ENCODE data around the gene IL17C. TPM values are rescaled to one million over a fixed set of nuclear protein-coding genes. Genes with fewer than 3 reads are reported as not detected.

IL17C gene
- total and polyA plus RNA-seq, 2 of the 8 experiments (the other 6 are each of a cell fraction or from before 2014, with no cell fraction given), result 1.1 to 1.9 TPM

GRCh38 chr16:88616736-88617135 lies 21.6 kb upstream of the IL17C start:
- Histone ChIP-seq H3K4me2 (ENCODE audit: insufficient read depth in 1 of 2, low read depth in 2 of 2, low read length in 2 of 2) (no peak overlapping the region), H4K91ac (replicated peaks; ENCODE audit: insufficient read length, low read length) (no peak overlapping the region), H2BK12ac (ENCODE audit: low read depth, low read length) (no peak overlapping the region), H2AK5ac (ENCODE audit: low read depth, low read length) (no peak overlapping the region), H2BK5ac (ENCODE audit: low read depth, low read length) (no peak overlapping the region), H2BK120ac (replicated peaks; ENCODE audit: low read depth, low read length) (no peak overlapping the region), H2AFZ (ENCODE audit: low read length) (no peak overlapping the region), H3K4me1 (replicated peaks in 1 of 4; ENCODE audit: control insufficient read depth in 3 of 4, insufficient read depth in 4 of 4, low read length in 3 of 4) (peaks cover 0 to 6% (median 1%) of the 10 kb centered on the region in 4 experiments; a peak in 2 of 7 replicates), H3K79me2 (ENCODE audit: control insufficient read depth in 1 of 2, insufficient read depth in 2 of 2, low read length in 2 of 2) (peaks cover 0 to 15% of the 10 kb centered on the region in 2 experiments; a peak in 1 of 4 replicates), H3K27me3 (replicated peaks in 1 of 4; ENCODE audit: control insufficient read depth in 3 of 4, extremely low read depth in 1 of 4, insufficient read depth in 3 of 4, low read length in 3 of 4) (no peaks in the 10 kb centered on the region), H4K8ac (ENCODE audit: extremely low read depth, insufficient read depth, low read length) (no peak overlapping the region), H3K14ac (ENCODE audit: insufficient read length) (no peak overlapping the region), H3K9me3 (ENCODE audit: insufficient read depth in 2 of 2, low read depth in 1 of 2, low read length in 1 of 2) (no peaks in the 10 kb centered on the region), H3K27ac (ENCODE audit: low read depth, low read length) (no peak overlapping the region; the same call in 1 of the 2 replicates), H2BK15ac (ENCODE audit: low read length) (no peak overlapping the region), H3K79me1 (ENCODE audit: low read depth, low read length) (peaks cover 24% of the 10 kb centered on the region), H4K5ac (ENCODE audit: insufficient read length, low read depth, low read length) (no peak overlapping the region), H2BK20ac (ENCODE audit: low read length) (no peak overlapping the region), H3K23ac (ENCODE audit: insufficient read length) (no peak overlapping the region), H3K4me3 (ENCODE audit: extremely low read depth in 1 of 4, insufficient read depth in 2 of 4, low read depth in 3 of 4, low read length in 4 of 4) (no peak overlapping the region), H3K36me3 (ENCODE audit: control insufficient read depth in 2 of 4, insufficient read depth in 4 of 4, low read length in 3 of 4) (peaks cover 0 to 16% (median 3%) of the 10 kb centered on the region in 4 experiments; a peak in 5 of 8 replicates), H3K23me2 (ENCODE audit: low read depth, low read length) (no peaks in the 10 kb centered on the region), H3K56ac (replicated peaks; ENCODE audit: insufficient read length, low read depth, low read length) (no peak overlapping the region), H3K18ac (ENCODE audit: extremely low read depth, low read length) (no peak overlapping the region), H3K4ac (replicated peaks; ENCODE audit: insufficient read length, low read depth, low read length) (no peak overlapping the region), H4K20me1 (replicated peaks in 1 of 2; ENCODE audit: control insufficient read depth in 1 of 2, insufficient read depth in 2 of 2, low read length in 2 of 2) (peaks cover 19 to 26% of the 10 kb centered on the region in 2 experiments), H3K9ac (replicated peaks in 1 of 4; ENCODE audit: extremely low read depth in 1 of 4, low read depth in 3 of 4, low read length in 3 of 4) (0 out of 7 replicates have a peak overlapping the region, but pooled peaks of 1 of the 4 experiments have one; percentile 24)
- ChIA-PET CTCF (ENCODE audit: partially characterized antibody) (interaction anchor here (0.6 to 3.3 kb wide), 10 partner anchors 10 to 82 kb away, joined by 3 to 18 read pairs (median 3); partner anchors contain the start of gene IL17C), POLR2A (ENCODE audit: partially characterized antibody) (interaction anchor here (0.6 to 2.0 kb wide), 4 partner anchors 19 to 60 kb away, joined by 3 to 10 read pairs (median 3); partner anchors contain the start of gene IL17C)
- TF ChIP-seq SIRT6 (IDR thresholded peaks at IDR 0.05; ENCODE audit: low read length) (no peak), YY1 (IDR thresholded peaks at IDR 0.05; ENCODE audit: low read depth, low read length) (no peak), CREB1 (IDR thresholded peaks at IDR 0.05) (no peak), ASH2L (IDR thresholded peaks at IDR 0.05; ENCODE audit: low read length) (no peak), MAFK (IDR thresholded peaks at IDR 0.05; ENCODE audit: low read depth, low read length) (no peak), POLR2A (IDR thresholded peaks at IDR 0.05; ENCODE audit: control extremely low read depth in 1 of 2, low read depth in 2 of 2, low read length in 2 of 2) (no peak), EGR1 (IDR thresholded peaks at IDR 0.05; ENCODE audit: borderline replicate concordance, low read depth, low read length) (no peak)
- WGBS, 2 experiments (ENCODE audit: extremely low coverage in 1 of 2, insufficient coverage in 1 of 2, insufficient read length in 1 of 2, insufficient replicate concordance in 2 of 2, low coverage in 1 of 2, low lambda C conversion rate in 2 of 2, missing lambda C conversion rate in 1 of 2), result 94% methylated on average over 12 of the region's 12 CpGs; no CpG with 5 or more reads in 1 of the 2 experiments
- FAIRE-seq (no peak), DNase-seq (ENCODE audit: low read depth in 1 of 2, low spot score in 2 of 2) (no peak)

Data from H1 (cell line).